ENCODE data around the gene OMA1. TPM values are rescaled to one million over a fixed set of nuclear protein-coding genes. Genes with fewer than 3 reads are reported as not detected.

OMA1 gene
- polyA plus RNA-seq, 1 of the 3 experiments (the other 2 are of a cell fraction): 6.9 TPM

DNA sequence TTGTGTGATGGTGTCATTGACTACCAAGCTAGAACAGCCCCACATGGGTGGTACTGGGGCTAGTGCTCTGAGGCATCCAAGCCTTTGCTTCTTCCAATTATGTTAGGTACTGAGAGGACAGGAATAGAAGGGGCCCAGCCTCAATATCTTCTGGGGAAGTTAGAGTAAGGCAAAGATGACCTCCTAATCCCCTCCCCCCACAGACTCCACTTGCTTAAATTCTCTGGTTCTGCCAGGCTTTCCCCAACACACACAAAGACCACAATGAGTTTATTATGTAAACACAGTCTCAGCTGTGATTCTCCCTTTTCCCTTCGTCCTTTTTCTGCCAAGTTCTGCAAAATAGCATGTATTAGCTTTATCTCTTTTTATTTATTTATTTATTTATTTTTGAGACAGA, 33.7 kb upstream of the OMA1 start:
- Histone ChIP-seq H3F3A (replicated peaks; ENCODE audit: insufficient read depth) (peaks cover 12% of the 10 kb centered on the region), H3K36me3 (replicated peaks in 1 of 2; ENCODE audit: control insufficient read depth in 1 of 2, insufficient read depth in 2 of 2, low read length in 1 of 2) (no peaks in the 10 kb centered on the region), H3K9me3 (no peaks in the 10 kb centered on the region), H2AFZ (ENCODE audit: low read depth) (no peak overlapping the region), H3K9ac (no peak overlapping the region), H3K27me3 (ENCODE audit: insufficient read depth) (no peaks in the 10 kb centered on the region), H4K20me1 (ENCODE audit: insufficient read depth) (no peaks in the 10 kb centered on the region), H3K27ac (ENCODE audit: low read depth in 2 of 2, low read length in 1 of 2) (no peak overlapping the region), H3K4me3 (ENCODE audit: low read depth in 2 of 2, low read length in 1 of 2) (no peak overlapping the region), H3K4me1 (ENCODE audit: control insufficient read depth in 1 of 2, insufficient read depth in 2 of 2, low read depth in 1 of 2, low read length in 1 of 2) (peaks cover 0 to 12% of the 10 kb centered on the region in 2 experiments; a peak in 1 of 4 replicates), H3K4me2 (no peak overlapping the region), H3K9me2 (no peaks in the 10 kb centered on the region), H3K79me2 (ENCODE audit: insufficient read depth) (no peaks in the 10 kb centered on the region)
- POLR2A ChIA-PET: no interaction called here
- TF ChIP-seq NRF1 (IDR thresholded peaks at IDR 0.05; ENCODE audit: low read depth, low read length) (no peak), USF1 (IDR thresholded peaks at IDR 0.05; ENCODE audit: borderline replicate concordance, low read depth) (no peak), SIN3A (IDR thresholded peaks at IDR 0.05; ENCODE audit: borderline replicate concordance, low read depth, low read length) (no peak), EZH2phosphoT487 (IDR thresholded peaks at IDR 0.05; ENCODE audit: borderline replicate concordance, low read depth) (no peak)
- CTCF ChIA-PET: no interaction called here
- 66% methylated on average over 1 of the region's 1 CpG for WGBS (ENCODE audit: low lambda C conversion rate)
- DNase-seq: no peak

DNA sequence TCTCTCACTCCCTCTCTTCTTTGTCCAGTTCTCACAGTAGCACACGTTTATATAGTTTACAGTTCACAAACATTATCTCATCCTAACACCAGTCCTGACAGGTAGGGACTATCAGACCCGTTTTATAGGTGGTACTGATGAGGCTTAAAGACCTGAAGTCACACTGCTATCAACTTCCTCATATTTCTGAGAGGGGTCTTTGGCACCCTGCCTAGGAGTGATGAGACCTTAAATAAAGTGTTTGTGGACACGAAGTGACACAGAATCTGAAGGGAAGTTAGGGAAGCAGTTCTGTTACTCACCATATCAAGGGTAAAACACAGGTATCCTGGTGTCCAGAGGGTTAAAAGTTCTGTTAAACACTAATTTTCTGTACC, 31.1 kb upstream of the OMA1 start:
- no peaks in the 10 kb centered on the region for H3K9me3 ChIP-seq
- H2AFZ ChIP-seq (ENCODE audit: low read depth): no peak overlapping the region
- WGBS (ENCODE audit: low lambda C conversion rate): 52% methylated on average over 3 of the region's 3 CpGs
- ChIA-PET POLR2A (no interaction called here), CTCF (interaction anchor here (0.9 kb wide), 1 partner anchor 1182 kb away, joined by 3 read pairs; no protein-coding TSS in a partner anchor)
- no peak for DNase-seq
- TF ChIP-seq YY1 (IDR thresholded peaks at IDR 0.05; ENCODE audit: low read depth) (no peak), USF2 (IDR thresholded peaks at IDR 0.05; ENCODE audit: borderline replicate concordance, low read depth, low read length) (no peak), ELF1 (IDR thresholded peaks at IDR 0.05) (no peak), TEAD4 (IDR thresholded peaks at IDR 0.05; ENCODE audit: borderline replicate concordance, insufficient read depth) (no peak), RXRA (IDR thresholded peaks at IDR 0.05; ENCODE audit: borderline replicate concordance, low read depth) (no peak), POLR2AphosphoS5 (IDR thresholded peaks at IDR 0.05; ENCODE audit: low read depth, low read length) (no peak), MAX (IDR thresholded peaks at IDR 0.05; ENCODE audit: low read depth) (no peak), MEF2A (IDR thresholded peaks at IDR 0.05; ENCODE audit: borderline replicate concordance, low read depth) (no peak), MXI1 (IDR thresholded peaks at IDR 0.05; ENCODE audit: low read depth, low read length) (no peak), SMC3 (IDR thresholded peaks at IDR 0.05; ENCODE audit: low read depth, low read length) (no peak), TCF12 (IDR thresholded peaks at IDR 0.05) (no peak), RFX5 (IDR thresholded peaks at IDR 0.05; ENCODE audit: low read length) (no peak), PBX3 (IDR thresholded peaks at IDR 0.05) (no peak)
- H3K9ac ChIP-seq: no peak overlapping the region
- no peaks in the 10 kb centered on the region for H3F3A ChIP-seq (replicated peaks; ENCODE audit: insufficient read depth)
- no peaks in the 10 kb centered on the region for H3K9me2 ChIP-seq
- H3K4me3 ChIP-seq (ENCODE audit: low read depth in 2 of 2, low read length in 1 of 2): no peak overlapping the region
- H3K4me1 ChIP-seq (ENCODE audit: control insufficient read depth in 1 of 2, insufficient read depth in 2 of 2, low read depth in 1 of 2, low read length in 1 of 2): no peaks in the 10 kb centered on the region; a peak in 1 of 4 replicates
- H3K36me3 ChIP-seq (replicated peaks in 1 of 2; ENCODE audit: control insufficient read depth in 1 of 2, insufficient read depth in 2 of 2, low read length in 1 of 2): no peaks in the 10 kb centered on the region
- no peak overlapping the region for H3K27ac ChIP-seq (ENCODE audit: low read depth in 2 of 2, low read length in 1 of 2)
- no peaks in the 10 kb centered on the region for H3K79me2 ChIP-seq (ENCODE audit: insufficient read depth)
- no peaks in the 10 kb centered on the region for H3K27me3 ChIP-seq (ENCODE audit: insufficient read depth)
- H4K20me1 ChIP-seq (ENCODE audit: insufficient read depth): no peaks in the 10 kb centered on the region
- no peak overlapping the region for H3K4me2 ChIP-seq
